Tibial nerve (tissue), 4 donors: ENCODE data around the gene GALNT11.

ENCODE experiments used
- EP300 ChIP-seq, 2 donors: sonication (generic); formaldehyde crosslinking; IDR thresholded peaks; one replicate each; pipeline ENCODE4 v1.6.1; 2017; ENCODE audit warnings: antibody characterized with exemption in 2 of 2, mild to moderate bottlenecking in 1 of 2
- POLR2A ChIP-seq, 2 donors: fragments of 450-650 bp; IDR thresholded peaks; one replicate each; pipeline ENCODE4 v1.6.1; 2017; ENCODE audit warnings: antibody characterized with exemption in 2 of 2, mild to moderate bottlenecking in 2 of 2, moderate library complexity in 2 of 2
- TF ChIP-seq, protein P1 (sequence below), 5 experiments: fragments of 200-600 bp in 3 of 5; fragments of 450-650 bp in 2 of 5; sonication (generic) in 3 of 5; IDR thresholded peaks; one replicate each; pipeline ENCODE4 v1.5.1; 2016 to 2019; ENCODE audit warnings: antibody characterized with exemption in 5 of 5, mild to moderate bottlenecking in 3 of 5, moderate library complexity in 2 of 5

GRCh38 chr7:152140067-152140466 lies 114.6 kb downstream of the GALNT11 start:
- TF ChIP-seq, protein P1, sequence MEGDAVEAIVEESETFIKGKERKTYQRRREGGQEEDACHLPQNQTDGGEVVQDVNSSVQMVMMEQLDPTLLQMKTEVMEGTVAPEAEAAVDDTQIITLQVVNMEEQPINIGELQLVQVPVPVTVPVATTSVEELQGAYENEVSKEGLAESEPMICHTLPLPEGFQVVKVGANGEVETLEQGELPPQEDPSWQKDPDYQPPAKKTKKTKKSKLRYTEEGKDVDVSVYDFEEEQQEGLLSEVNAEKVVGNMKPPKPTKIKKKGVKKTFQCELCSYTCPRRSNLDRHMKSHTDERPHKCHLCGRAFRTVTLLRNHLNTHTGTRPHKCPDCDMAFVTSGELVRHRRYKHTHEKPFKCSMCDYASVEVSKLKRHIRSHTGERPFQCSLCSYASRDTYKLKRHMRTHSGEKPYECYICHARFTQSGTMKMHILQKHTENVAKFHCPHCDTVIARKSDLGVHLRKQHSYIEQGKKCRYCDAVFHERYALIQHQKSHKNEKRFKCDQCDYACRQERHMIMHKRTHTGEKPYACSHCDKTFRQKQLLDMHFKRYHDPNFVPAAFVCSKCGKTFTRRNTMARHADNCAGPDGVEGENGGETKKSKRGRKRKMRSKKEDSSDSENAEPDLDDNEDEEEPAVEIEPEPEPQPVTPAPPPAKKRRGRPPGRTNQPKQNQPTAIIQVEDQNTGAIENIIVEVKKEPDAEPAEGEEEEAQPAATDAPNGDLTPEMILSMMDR (IDR thresholded peaks at IDR 0.05) = no peak
- TF ChIP-seq EP300 (IDR thresholded peaks at IDR 0.05) (no peak), POLR2A (IDR thresholded peaks at IDR 0.05) (no peak)
